ENCODE data around the gene ZC3H10. TPM values are rescaled to one million over a fixed set of nuclear protein-coding genes. Genes with fewer than 3 reads are reported as not detected.
"Not testable (repeated sequence)": the region's sequence is repeated elsewhere in the genome, so short reads cannot be mapped to it uniquely, and the experiment has no call there.

ZC3H10 gene
- polyA plus RNA-seq, 1 donor from 2014 or later: 6.7 TPM

DNA sequence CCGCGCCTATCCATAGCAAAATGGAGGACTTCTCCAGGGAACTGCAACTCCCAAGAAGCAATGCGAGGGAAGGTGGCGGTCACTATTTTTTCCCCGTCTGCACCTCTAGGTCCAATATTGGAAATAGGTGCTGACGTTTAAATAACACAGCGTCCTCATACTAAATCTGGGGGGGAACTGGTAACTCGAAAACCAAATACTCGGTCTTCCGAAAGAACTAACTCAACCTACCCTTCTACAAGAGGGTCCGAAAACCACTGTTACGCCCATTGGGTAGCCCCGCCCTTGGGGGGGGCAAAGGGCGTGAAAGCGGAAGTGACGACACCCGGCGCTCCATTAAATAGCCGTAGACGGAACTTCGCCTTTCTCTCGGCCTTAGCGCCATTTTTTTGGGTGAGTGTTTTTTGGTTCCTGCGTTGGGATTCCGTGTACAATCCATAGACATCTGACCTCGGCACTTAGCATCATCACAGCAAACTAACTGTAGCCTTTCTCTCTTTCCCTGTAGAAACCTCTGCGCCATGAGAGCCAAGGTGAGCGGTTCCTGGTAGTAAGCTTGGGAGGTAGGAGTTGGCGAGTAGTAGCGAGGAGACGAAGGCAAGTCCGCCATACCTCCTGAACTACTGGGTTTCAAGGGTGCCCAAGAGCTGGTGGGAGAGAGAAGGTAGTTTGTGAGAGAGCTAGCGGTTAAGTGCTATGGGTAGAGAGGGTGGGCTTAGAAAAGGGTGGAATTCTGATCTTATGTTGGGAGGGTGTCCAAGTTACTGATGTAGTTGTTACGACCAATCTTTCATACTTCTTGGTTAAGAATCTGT, 1.6 kb upstream of the ZC3H10 start, which contains the start of gene RPL41:
RPL41 (plus strand) TSS at position 367 of the 815 bp plus-strand sequence.
- peak within 1 kb of the TSS; percentile 69 for H3K4me3 ChIP-seq (ENCODE audit: low read length)
- no peaks in the 10 kb centered on the region for H3K27me3 ChIP-seq (ENCODE audit: insufficient read depth, low read depth, low read length)
- no peaks in the 10 kb centered on the region for H3K9me2 ChIP-seq (ENCODE audit: insufficient read depth, low read length)
- TF ChIP-seq EZH2 (IDR thresholded peaks at IDR 0.05; ENCODE audit: borderline replicate concordance, insufficient read depth, low read length, poor library complexity, severe bottlenecking): no peak
- peak; percentile 34 for TF ChIP-seq SMC3 (conservative IDR thresholded peaks at IDR 0.05; ENCODE audit: poor library complexity)
- peak; percentile 98 for TF ChIP-seq TAF1 (IDR thresholded peaks at IDR 0.05; ENCODE audit: low read depth)
- TF ChIP-seq EP300 (conservative IDR thresholded peaks at IDR 0.05; ENCODE audit: poor library complexity, severe bottlenecking): no peak
- TF ChIP-seq, protein P1, sequence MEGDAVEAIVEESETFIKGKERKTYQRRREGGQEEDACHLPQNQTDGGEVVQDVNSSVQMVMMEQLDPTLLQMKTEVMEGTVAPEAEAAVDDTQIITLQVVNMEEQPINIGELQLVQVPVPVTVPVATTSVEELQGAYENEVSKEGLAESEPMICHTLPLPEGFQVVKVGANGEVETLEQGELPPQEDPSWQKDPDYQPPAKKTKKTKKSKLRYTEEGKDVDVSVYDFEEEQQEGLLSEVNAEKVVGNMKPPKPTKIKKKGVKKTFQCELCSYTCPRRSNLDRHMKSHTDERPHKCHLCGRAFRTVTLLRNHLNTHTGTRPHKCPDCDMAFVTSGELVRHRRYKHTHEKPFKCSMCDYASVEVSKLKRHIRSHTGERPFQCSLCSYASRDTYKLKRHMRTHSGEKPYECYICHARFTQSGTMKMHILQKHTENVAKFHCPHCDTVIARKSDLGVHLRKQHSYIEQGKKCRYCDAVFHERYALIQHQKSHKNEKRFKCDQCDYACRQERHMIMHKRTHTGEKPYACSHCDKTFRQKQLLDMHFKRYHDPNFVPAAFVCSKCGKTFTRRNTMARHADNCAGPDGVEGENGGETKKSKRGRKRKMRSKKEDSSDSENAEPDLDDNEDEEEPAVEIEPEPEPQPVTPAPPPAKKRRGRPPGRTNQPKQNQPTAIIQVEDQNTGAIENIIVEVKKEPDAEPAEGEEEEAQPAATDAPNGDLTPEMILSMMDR (IDR thresholded peaks at IDR 0.05; ENCODE audit: poor library complexity, severe bottlenecking): peak; percentile 25
- TF ChIP-seq POLR2AphosphoS5 (IDR thresholded peaks at IDR 0.05): peak; percentile 99
- TF ChIP-seq, protein P2, sequence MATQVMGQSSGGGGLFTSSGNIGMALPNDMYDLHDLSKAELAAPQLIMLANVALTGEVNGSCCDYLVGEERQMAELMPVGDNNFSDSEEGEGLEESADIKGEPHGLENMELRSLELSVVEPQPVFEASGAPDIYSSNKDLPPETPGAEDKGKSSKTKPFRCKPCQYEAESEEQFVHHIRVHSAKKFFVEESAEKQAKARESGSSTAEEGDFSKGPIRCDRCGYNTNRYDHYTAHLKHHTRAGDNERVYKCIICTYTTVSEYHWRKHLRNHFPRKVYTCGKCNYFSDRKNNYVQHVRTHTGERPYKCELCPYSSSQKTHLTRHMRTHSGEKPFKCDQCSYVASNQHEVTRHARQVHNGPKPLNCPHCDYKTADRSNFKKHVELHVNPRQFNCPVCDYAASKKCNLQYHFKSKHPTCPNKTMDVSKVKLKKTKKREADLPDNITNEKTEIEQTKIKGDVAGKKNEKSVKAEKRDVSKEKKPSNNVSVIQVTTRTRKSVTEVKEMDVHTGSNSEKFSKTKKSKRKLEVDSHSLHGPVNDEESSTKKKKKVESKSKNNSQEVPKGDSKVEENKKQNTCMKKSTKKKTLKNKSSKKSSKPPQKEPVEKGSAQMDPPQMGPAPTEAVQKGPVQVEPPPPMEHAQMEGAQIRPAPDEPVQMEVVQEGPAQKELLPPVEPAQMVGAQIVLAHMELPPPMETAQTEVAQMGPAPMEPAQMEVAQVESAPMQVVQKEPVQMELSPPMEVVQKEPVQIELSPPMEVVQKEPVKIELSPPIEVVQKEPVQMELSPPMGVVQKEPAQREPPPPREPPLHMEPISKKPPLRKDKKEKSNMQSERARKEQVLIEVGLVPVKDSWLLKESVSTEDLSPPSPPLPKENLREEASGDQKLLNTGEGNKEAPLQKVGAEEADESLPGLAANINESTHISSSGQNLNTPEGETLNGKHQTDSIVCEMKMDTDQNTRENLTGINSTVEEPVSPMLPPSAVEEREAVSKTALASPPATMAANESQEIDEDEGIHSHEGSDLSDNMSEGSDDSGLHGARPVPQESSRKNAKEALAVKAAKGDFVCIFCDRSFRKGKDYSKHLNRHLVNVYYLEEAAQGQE (IDR thresholded peaks at IDR 0.05; ENCODE audit: borderline replicate concordance): peak; percentile 97
- peak; percentile 17 for TF ChIP-seq RAD21 (conservative IDR thresholded peaks at IDR 0.05)
- TF ChIP-seq MXI1 (conservative IDR thresholded peaks at IDR 0.05; ENCODE audit: poor library complexity, severe bottlenecking): peak; percentile 80
- peak within 1 kb of the TSS; percentile 75 for H2AFZ ChIP-seq (ENCODE audit: low read depth, low read length)
- no peaks in the 10 kb centered on the region for H4K20me1 ChIP-seq (ENCODE audit: insufficient read depth)
- H3K79me2 ChIP-seq (replicated peaks; ENCODE audit: insufficient read depth, low read length): peaks cover 28% of the 10 kb centered on the region
- H3K27ac ChIP-seq (ENCODE audit: low read length): peak within 1 kb of the TSS; percentile 93
- peak within 1 kb of the TSS; percentile 97 for H3K4me2 ChIP-seq (ENCODE audit: low read length)
- H3K9me3 ChIP-seq (ENCODE audit: low read length): no peaks in the 10 kb centered on the region
- peaks cover 6% of the 10 kb centered on the region for H3F3A ChIP-seq (ENCODE audit: insufficient read depth, low read length, poor library complexity, severe bottlenecking)
- peak within 1 kb of the TSS; percentile 79 for H3K9ac ChIP-seq (ENCODE audit: low read length)
- H3K36me3 ChIP-seq (ENCODE audit: insufficient read depth, low read length): no peaks in the 10 kb centered on the region

DNA sequence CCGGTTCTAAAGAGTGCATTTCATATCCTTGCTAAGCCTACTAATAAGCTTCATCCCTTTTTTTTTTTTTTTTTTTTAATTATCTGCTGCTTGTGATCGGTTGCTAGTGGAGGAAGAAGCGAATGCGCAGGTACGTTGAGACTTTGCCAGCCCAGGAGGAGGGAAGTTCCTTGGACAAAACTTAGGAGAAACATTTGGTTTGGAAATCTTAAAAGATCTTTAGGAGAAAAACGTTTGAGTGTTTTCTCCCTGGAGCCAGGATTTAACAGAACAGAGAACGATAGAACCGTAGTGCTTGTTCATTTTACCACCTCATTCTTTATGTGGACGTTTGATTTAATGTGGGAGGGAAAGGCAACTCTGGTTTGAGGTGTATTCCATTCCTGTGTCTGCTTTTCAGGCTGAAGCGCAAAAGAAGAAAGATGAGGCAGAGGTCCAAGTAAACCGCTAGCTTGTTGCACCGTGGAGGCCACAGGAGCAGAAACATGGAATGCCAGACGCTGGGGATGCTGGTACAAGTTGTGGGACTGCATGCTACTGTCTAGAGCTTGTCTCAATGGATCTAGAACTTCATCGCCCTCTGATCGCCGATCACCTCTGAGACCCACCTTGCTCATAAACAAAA, 872 bp upstream of the ZC3H10 start:
- H3K79me2 ChIP-seq (replicated peaks; ENCODE audit: insufficient read depth, low read length): peaks cover 28% of the 10 kb centered on the region
- H3K9me2 ChIP-seq (ENCODE audit: insufficient read depth, low read length); H3K9me3 ChIP-seq (ENCODE audit: low read length); H3K36me3 ChIP-seq (ENCODE audit: insufficient read depth, low read length); H3F3A ChIP-seq (ENCODE audit: insufficient read depth, low read length, poor library complexity, severe bottlenecking); H3K27me3 ChIP-seq (ENCODE audit: insufficient read depth, low read depth, low read length); H4K20me1 ChIP-seq (ENCODE audit: insufficient read depth): not testable (repeated sequence)
- H3K4me3 ChIP-seq (ENCODE audit: low read length): peak overlapping the region; percentile 69
- peak overlapping the region; percentile 97 for H3K4me2 ChIP-seq (ENCODE audit: low read length)
- peak overlapping the region; percentile 93 for H3K27ac ChIP-seq (ENCODE audit: low read length)
- peak overlapping the region; percentile 75 for H2AFZ ChIP-seq (ENCODE audit: low read depth, low read length)
- H3K9ac ChIP-seq (ENCODE audit: low read length): peak overlapping the region; percentile 79

Measured in neural cell (in vitro differentiated cells).